WTC11 (cell line): ENCODE data around the gene LPP. TPM values are rescaled to one million over a fixed set of nuclear protein-coding genes. Genes with fewer than 3 reads are reported as not detected.

Experiments
- ATAC-seq: fragments of 200-7000 bp; cut with Tn5 transposase; 2 replicates; pipeline ENCODE4 v1.10.0; 2021; ENCODE audit warnings: mild to moderate bottlenecking, moderate library complexity
- CTCF ChIA-PET: fragments of 300-600 bp; sonication (Branson Sonifier 250); formaldehyde crosslinking; loops from one replicate; lab custom pipeline; 2021; ENCODE audit warnings: antibody characterized with exemption; lab: Charles Lee
- POLR2A ChIA-PET: fragments of 350-600 bp; sonication (Branson Sonifier 250); formaldehyde crosslinking; loops from one replicate; lab custom pipeline; 2021; ENCODE audit warnings: antibody characterized with exemption; lab: Charles Lee
- DNase-seq: peaks from one replicate; pipeline ENCODE4 v3.0.0; 2021; ENCODE audit warnings: low spot score
- H3K27ac Mint-ChIP-seq: 2 replicates; pipeline ENCODE4 v1.8.0; 2021; ENCODE audit warnings: mixed read lengths
- H3K27me3 Mint-ChIP-seq: 2 replicates; pipeline ENCODE4 v1.8.0; 2021; ENCODE audit warnings: low read depth, mild to moderate bottlenecking, moderate library complexity, mixed read lengths
- H3K36me3 Mint-ChIP-seq: 2 replicates; pipeline ENCODE4 v1.8.0; 2021; ENCODE audit warnings: mixed read lengths
- H3K4me1 Mint-ChIP-seq: 2 replicates; pipeline ENCODE4 v1.8.0; 2022; ENCODE audit warnings: mixed read lengths
- H3K4me3 Mint-ChIP-seq: 2 replicates; pipeline ENCODE4 v1.8.0; 2021; ENCODE audit warnings: mild to moderate bottlenecking, moderate library complexity, mixed read lengths
- H3K9me3 Mint-ChIP-seq: 2 replicates; pipeline ENCODE4 v1.8.0; 2021; ENCODE audit warnings: mixed read lengths
- CREM ChIP-seq: sonication (generic); formaldehyde crosslinking; IDR thresholded peaks from 2 replicates; pipeline ENCODE4 v1.8.1; 2022; ENCODE audit warnings: mild to moderate bottlenecking, missing genetic modification reagents, moderate library complexity
- ESRRA ChIP-seq: sonication (generic); formaldehyde crosslinking; IDR thresholded peaks from 2 replicates; pipeline ENCODE4 v1.8.1; 2022; ENCODE audit warnings: mild to moderate bottlenecking, missing genetic modification reagents, borderline replicate concordance
- GABPB1 ChIP-seq: sonication (generic); formaldehyde crosslinking; IDR thresholded peaks from 2 replicates; pipeline ENCODE4 v1.8.1; 2023; ENCODE audit warnings: mild to moderate bottlenecking, missing genetic modification reagents
- IRF2 ChIP-seq: sonication (generic); formaldehyde crosslinking; IDR thresholded peaks from 2 replicates; pipeline ENCODE4 v1.8.0; 2022; ENCODE audit warnings: low read depth, missing genetic modification reagents, borderline replicate concordance
- JAZF1 ChIP-seq: fragments of 250-450 bp; sonication (Bioruptor Pico); IDR thresholded peaks from 2 replicates; pipeline ENCODE4 v1.9.0; 2021; ENCODE audit warnings: moderate library complexity, mild to moderate bottlenecking, inconsistent platforms
- NFE2L1 ChIP-seq: sonication (generic); formaldehyde crosslinking; IDR thresholded peaks from 2 replicates; pipeline ENCODE4 v1.8.1; 2023; ENCODE audit warnings: missing genetic modification reagents
- NR2C2 ChIP-seq: sonication (generic); formaldehyde crosslinking; IDR thresholded peaks from 2 replicates; pipeline ENCODE4 v1.8.0; 2022; ENCODE audit warnings: mild to moderate bottlenecking, missing genetic modification reagents
- NR3C1 ChIP-seq: sonication (generic); formaldehyde crosslinking; conservative IDR thresholded peaks from 2 replicates; pipeline ENCODE4 v1.8.1; 2023; ENCODE audit warnings: low read depth, mild to moderate bottlenecking, missing genetic modification reagents
- SMAD3 ChIP-seq: sonication (generic); formaldehyde crosslinking; IDR thresholded peaks from 2 replicates; pipeline ENCODE4 v1.8.0; 2022; ENCODE audit warnings: missing genetic modification reagents, mild to moderate bottlenecking, borderline replicate concordance
- ZBTB21 ChIP-seq: sonication (generic); formaldehyde crosslinking; IDR thresholded peaks from 2 replicates; pipeline ENCODE4 v1.8.1; 2023; ENCODE audit warnings: mild to moderate bottlenecking, missing genetic modification reagents, borderline replicate concordance
- ZNF219 ChIP-seq: sonication (generic); formaldehyde crosslinking; IDR thresholded peaks from 2 replicates; pipeline ENCODE4 v1.8.0; 2023; ENCODE audit warnings: missing genetic modification reagents, mild to moderate bottlenecking, borderline replicate concordance
- total RNA-seq: library from RNA; stranded (reverse); gene quantifications from 3 replicates; pipeline ENCODE4 v1.2.3, GENCODE V29; 2021
- TF ChIP-seq, protein P1 (sequence below): sonication (generic); formaldehyde crosslinking; IDR thresholded peaks from 2 replicates; pipeline ENCODE4 v1.8.1; 2023; ENCODE audit warnings: mild to moderate bottlenecking, missing genetic modification reagents
- TF ChIP-seq, protein P2 (sequence below): fragments of 250-450 bp; sonication (Bioruptor Pico); IDR thresholded peaks from 2 replicates; pipeline ENCODE4 v1.9.0; 2021; ENCODE audit warnings: mild to moderate bottlenecking
- TF ChIP-seq, protein P3 (sequence below): fragments of 250-450 bp; sonication (Bioruptor Pico); IDR thresholded peaks from 2 replicates; pipeline ENCODE4 v1.8.0; 2021; ENCODE audit warnings: mild to moderate bottlenecking
- TF ChIP-seq, protein P4 (sequence below): fragments of 250-450 bp; sonication (Bioruptor Pico); IDR thresholded peaks from 2 replicates; pipeline ENCODE4 v1.9.0; 2021; ENCODE audit warnings: mild to moderate bottlenecking

The LPP gene
- total RNA-seq, 1 experiment from 2014 or later, result 49.6 TPM

DNA sequence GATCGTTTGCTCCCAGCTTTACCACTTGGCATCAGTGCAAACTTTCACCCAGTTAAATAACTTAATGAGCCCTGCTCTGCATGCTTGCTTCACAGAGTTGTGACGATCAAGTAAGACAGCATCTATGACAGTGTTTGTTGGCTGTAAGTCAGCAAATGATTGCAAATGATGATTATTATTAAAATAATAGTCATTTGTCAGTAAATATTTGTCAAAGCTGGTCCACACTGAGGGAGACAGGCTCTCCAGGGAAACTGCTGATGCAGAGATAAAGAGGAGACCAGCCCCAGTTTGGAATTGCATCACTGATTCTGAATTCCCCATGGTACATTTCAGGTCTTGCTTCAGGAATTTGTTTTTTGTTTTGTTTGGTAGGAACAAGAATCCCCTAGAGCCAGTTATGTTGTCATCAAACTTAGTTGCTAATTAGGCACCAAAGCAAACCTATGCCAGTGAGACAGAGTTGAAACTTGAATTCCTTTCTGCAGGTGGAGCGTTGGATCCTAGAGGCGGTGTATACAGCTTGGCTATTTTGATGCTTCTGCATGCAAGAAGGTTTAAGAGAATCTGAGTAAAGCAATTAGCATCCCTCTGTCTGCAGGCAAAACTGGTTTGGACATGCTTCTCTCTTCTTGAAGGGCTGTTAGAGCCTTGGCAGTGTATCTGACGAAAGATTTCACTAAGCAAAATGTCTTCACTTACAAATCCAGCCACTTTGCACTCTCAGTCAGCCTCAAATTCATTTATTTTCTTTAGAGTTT lies 679.2 kb downstream of the LPP start:
- TF ChIP-seq NFE2L1 (no peak), IRF2 (no peak), NR2C2 (CRISPR knock-in tag) (no peak), ESRRA (no peak), CREM (no peak), SMAD3 (CRISPR knock-in tag) (no peak), NR3C1 (CRISPR knock-in tag) (no peak), ZNF219 (CRISPR knock-in tag) (no peak), JAZF1 (CRISPR knock-in tag) (no peak)
- TF ChIP-seq, protein P1, sequence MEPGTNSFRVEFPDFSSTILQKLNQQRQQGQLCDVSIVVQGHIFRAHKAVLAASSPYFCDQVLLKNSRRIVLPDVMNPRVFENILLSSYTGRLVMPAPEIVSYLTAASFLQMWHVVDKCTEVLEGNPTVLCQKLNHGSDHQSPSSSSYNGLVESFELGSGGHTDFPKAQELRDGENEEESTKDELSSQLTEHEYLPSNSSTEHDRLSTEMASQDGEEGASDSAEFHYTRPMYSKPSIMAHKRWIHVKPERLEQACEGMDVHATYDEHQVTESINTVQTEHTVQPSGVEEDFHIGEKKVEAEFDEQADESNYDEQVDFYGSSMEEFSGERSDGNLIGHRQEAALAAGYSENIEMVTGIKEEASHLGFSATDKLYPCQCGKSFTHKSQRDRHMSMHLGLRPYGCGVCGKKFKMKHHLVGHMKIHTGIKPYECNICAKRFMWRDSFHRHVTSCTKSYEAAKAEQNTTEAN, result no peak
- TF ChIP-seq, protein P2, sequence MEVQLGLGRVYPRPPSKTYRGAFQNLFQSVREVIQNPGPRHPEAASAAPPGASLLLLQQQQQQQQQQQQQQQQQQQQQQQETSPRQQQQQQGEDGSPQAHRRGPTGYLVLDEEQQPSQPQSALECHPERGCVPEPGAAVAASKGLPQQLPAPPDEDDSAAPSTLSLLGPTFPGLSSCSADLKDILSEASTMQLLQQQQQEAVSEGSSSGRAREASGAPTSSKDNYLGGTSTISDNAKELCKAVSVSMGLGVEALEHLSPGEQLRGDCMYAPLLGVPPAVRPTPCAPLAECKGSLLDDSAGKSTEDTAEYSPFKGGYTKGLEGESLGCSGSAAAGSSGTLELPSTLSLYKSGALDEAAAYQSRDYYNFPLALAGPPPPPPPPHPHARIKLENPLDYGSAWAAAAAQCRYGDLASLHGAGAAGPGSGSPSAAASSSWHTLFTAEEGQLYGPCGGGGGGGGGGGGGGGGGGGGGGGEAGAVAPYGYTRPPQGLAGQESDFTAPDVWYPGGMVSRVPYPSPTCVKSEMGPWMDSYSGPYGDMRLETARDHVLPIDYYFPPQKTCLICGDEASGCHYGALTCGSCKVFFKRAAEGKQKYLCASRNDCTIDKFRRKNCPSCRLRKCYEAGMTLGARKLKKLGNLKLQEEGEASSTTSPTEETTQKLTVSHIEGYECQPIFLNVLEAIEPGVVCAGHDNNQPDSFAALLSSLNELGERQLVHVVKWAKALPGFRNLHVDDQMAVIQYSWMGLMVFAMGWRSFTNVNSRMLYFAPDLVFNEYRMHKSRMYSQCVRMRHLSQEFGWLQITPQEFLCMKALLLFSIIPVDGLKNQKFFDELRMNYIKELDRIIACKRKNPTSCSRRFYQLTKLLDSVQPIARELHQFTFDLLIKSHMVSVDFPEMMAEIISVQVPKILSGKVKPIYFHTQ (CRISPR knock-in tag), result no peak
- TF ChIP-seq, protein P3, sequence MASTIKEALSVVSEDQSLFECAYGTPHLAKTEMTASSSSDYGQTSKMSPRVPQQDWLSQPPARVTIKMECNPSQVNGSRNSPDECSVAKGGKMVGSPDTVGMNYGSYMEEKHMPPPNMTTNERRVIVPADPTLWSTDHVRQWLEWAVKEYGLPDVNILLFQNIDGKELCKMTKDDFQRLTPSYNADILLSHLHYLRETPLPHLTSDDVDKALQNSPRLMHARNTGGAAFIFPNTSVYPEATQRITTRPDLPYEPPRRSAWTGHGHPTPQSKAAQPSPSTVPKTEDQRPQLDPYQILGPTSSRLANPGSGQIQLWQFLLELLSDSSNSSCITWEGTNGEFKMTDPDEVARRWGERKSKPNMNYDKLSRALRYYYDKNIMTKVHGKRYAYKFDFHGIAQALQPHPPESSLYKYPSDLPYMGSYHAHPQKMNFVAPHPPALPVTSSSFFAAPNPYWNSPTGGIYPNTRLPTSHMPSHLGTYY, result no peak
- TF ChIP-seq, protein P4, sequence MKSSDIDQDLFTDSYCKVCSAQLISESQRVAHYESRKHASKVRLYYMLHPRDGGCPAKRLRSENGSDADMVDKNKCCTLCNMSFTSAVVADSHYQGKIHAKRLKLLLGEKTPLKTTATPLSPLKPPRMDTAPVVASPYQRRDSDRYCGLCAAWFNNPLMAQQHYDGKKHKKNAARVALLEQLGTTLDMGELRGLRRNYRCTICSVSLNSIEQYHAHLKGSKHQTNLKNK, result no peak
- Mint-ChIP-seq H3K27me3 (no peaks in the 10 kb centered on the region), H3K9me3 (peaks cover under 1% of the 10 kb centered on the region; the same call in 1 of the 2 replicates), H3K27ac (no peak overlapping the region; the same call in 1 of the 2 replicates), H3K36me3 (no peaks in the 10 kb centered on the region), H3K4me3 (no peak overlapping the region), H3K4me1 (no peaks in the 10 kb centered on the region)
- CTCF ChIA-PET, result interaction anchor here (0.8 to 3.1 kb wide), 2 partner anchors 1093 to 1094 kb away, joined by 4 to 11 read pairs; no protein-coding TSS in a partner anchor
- DNase-seq, result no peak
- ATAC-seq, result peak; percentile 59
- POLR2A ChIA-PET, result interaction anchor here (0.5 kb wide), 1 partner anchor 1088 kb away, joined by 3 read pairs; the partner anchor contains the start of gene BCL6

DNA sequence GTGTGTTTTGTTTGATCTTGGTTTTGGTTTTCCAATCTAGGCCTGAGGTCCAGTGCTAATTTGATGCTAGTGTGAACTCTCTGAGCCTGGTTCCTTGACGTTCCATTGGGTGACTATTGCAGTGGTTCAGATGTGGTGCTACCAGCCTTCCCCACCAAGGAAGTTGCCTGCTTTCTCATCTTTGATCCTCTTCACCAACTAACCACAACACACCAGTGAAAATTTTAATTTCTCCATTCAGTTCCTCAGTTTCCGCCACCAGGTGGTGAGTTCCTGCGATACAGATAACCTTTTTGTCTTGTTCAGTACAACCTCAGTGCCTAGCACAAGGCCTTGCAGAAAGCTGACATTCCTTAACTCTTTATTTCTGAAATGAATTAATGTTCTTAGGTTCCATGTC lies 680.4 kb downstream of the LPP start:
- TF ChIP-seq ZBTB21 (CRISPR knock-in tag), result no peak
- no peak overlapping the region for H3K27ac Mint-ChIP-seq
- no peaks in the 10 kb centered on the region for H3K36me3 Mint-ChIP-seq
- no peaks in the 10 kb centered on the region for H3K27me3 Mint-ChIP-seq
- ChIA-PET CTCF (interaction anchor here (1.8 kb wide), 1 partner anchor 1094 kb away, joined by 8 read pairs; no protein-coding TSS in a partner anchor), POLR2A (no interaction called here)
- peaks cover 7% of the 10 kb centered on the region for H3K9me3 Mint-ChIP-seq
- ATAC-seq (no peak), DNase-seq (no peak)
- no peaks in the 10 kb centered on the region for H3K4me1 Mint-ChIP-seq
- H3K4me3 Mint-ChIP-seq, result no peak overlapping the region

DNA sequence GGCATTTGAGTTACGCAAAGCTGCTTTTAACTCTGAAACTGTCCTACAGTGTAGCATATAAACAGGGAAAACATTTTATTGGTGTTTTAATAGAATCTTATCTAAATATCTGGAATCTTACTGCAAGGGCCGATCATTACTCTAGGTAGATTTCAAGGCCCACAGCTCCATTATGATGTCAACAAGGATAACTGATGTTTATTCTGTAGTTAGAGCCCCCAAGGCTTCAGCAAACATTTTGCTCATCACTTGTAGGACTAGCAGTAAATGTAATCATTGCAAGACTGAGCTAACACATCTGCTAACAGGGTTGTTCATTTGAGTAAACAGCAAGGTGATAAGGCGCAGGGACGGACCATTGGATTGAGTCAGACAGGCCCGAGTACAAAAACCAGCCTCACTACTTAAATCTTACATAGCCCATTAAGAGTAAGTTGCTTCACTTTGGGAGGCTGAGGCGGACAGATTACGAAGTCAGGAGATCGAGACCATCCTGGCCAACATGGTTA lies 685.3 kb downstream of the LPP start:
- CTCF ChIA-PET, result no interaction called here
- H3K27me3 Mint-ChIP-seq, result no peaks in the 10 kb centered on the region
- H3K27ac Mint-ChIP-seq, result no peak overlapping the region
- no peaks in the 10 kb centered on the region for H3K4me1 Mint-ChIP-seq
- no peak overlapping the region for H3K4me3 Mint-ChIP-seq
- no peak for ATAC-seq
- TF ChIP-seq IRF2 (no peak), GABPB1 (CRISPR knock-in tag) (peak; percentile 96)
- TF ChIP-seq, all 79 proteins: peak for 1
- Mint-ChIP-seq H3K9me3 (peaks cover 7% of the 10 kb centered on the region), H3K36me3 (no peaks in the 10 kb centered on the region)
- DNase-seq, result no peak
- POLR2A ChIA-PET, result no interaction called here
